ENCODE data around the gene LUC7L.

The LUC7L gene

DNA sequence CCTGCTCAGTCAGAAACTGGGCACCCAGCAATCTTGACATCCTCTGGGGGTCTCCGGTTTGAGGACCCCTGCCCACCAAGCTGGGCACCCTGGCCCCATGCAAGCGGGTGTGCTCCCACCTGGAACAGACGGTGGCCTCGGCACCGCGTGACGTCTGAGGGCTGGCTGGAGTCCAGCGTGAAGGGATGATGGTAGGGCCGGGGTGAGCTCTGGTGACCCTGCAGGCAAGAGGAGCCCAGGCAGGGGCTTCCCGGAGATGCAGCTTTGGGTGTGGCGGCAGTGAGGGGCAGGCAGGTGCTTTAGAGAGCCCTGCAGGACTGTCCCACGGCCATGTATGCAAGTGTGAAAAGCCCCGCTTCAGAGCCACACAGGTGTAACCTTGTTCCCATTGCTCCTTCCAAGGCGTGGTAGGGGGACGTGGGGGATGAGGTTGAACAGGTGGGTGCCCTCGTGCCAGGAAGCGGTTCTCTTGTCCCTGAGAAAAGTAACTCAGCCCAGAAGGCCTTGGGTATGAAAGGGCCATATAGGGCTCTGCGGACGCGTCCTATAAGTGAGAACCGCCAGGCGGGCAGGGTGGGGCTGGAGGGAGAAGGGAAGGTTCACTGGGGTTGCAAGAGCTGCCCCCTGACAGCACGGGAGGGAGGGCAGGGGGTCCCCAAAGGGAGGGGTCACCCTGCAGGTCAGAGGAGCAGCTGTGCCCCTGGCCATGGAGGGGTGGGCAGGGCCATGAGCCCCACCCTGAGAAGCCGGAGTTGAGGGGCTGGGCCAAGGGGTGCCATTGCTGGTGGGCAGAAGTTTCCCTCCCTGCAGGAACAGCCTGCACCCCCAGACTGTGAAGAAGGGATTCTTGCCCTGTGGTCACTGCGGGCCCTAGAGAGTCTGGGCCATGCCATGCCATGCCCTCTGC, 37.3 kb upstream of the LUC7L start:
- TF ChIP-seq, protein P1, sequence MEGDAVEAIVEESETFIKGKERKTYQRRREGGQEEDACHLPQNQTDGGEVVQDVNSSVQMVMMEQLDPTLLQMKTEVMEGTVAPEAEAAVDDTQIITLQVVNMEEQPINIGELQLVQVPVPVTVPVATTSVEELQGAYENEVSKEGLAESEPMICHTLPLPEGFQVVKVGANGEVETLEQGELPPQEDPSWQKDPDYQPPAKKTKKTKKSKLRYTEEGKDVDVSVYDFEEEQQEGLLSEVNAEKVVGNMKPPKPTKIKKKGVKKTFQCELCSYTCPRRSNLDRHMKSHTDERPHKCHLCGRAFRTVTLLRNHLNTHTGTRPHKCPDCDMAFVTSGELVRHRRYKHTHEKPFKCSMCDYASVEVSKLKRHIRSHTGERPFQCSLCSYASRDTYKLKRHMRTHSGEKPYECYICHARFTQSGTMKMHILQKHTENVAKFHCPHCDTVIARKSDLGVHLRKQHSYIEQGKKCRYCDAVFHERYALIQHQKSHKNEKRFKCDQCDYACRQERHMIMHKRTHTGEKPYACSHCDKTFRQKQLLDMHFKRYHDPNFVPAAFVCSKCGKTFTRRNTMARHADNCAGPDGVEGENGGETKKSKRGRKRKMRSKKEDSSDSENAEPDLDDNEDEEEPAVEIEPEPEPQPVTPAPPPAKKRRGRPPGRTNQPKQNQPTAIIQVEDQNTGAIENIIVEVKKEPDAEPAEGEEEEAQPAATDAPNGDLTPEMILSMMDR (conservative IDR thresholded peaks at IDR 0.05; ENCODE audit: low read depth, low read length), result no peak
- DNase-seq (ENCODE audit: low read depth), result no peak
- no peak overlapping the region for H3K4me3 ChIP-seq (ENCODE audit: low read depth, low read length)

DNA sequence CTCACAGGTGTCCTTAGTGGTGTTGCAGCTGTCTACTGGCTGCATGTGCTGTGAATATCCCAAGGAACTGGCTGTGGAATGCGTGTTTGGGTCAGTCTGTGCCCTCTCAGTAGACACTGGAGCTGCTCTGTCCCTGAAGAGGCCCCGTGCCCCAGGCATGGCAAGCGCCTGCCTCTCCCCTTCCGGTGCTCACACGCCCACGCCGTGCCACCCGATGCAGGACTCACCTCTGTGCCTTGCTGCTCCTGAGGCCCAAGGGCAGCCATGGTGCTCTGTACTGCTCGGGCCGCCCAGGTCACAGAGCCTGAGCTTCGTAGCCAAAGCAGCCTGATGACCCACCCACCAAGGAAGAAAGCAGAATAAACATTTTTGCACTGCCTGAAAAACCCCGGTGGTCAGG, 36.5 kb upstream of the LUC7L start:
- no peak overlapping the region for H3K4me3 ChIP-seq (ENCODE audit: low read depth, low read length)
- no peak for DNase-seq (ENCODE audit: low read depth)
- TF ChIP-seq, protein P1 (conservative IDR thresholded peaks at IDR 0.05; ENCODE audit: low read depth, low read length), result no peak

- TF ChIP-seq, protein P1 (conservative IDR thresholded peaks at IDR 0.05; ENCODE audit: low read depth, low read length), result no peak
- no peak for DNase-seq (ENCODE audit: low read depth)
- no peak overlapping the region for H3K4me3 ChIP-seq (ENCODE audit: low read depth, low read length)
Observed at GRCh38 chr16:265002-265529, 35.8 kb upstream of the LUC7L start.

DNA sequence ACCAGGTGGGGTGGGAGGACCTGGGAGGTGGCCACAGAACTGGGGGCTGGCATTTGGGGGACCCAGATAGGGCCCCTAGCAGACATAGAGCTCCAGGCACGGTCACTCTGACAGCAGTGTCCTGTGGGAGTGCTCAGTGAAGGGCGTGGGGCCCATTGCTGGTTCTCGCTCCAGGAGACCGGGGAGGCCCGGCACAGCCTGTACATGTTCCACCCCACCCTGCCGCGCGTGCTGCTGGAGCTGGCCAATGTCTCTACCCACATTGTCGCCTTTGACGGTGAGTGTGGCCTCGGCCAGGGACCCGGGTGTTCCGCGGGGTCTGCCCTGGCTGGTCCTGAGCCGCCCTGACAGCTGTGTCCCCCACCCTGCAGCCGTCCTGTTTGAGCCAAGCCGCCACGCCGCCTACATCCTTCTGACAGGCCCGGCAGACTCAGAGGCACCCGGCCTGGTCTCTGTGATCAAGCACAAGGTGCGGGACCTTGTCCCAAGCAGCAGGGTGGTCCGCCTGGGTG, 35.2 kb upstream of the LUC7L start:
- H3K4me3 ChIP-seq (ENCODE audit: low read depth, low read length), result no peak overlapping the region
- TF ChIP-seq, protein P1 (conservative IDR thresholded peaks at IDR 0.05; ENCODE audit: low read depth, low read length), result no peak
- no peak for DNase-seq (ENCODE audit: low read depth)

- TF ChIP-seq, protein P1 (conservative IDR thresholded peaks at IDR 0.05; ENCODE audit: low read depth, low read length), result no peak
- no peak for DNase-seq (ENCODE audit: low read depth)
- H3K4me3 ChIP-seq (ENCODE audit: low read depth, low read length), result no peak overlapping the region
Observed at GRCh38 chr16:263944-264343, 34.7 kb upstream of the LUC7L start.

DNA sequence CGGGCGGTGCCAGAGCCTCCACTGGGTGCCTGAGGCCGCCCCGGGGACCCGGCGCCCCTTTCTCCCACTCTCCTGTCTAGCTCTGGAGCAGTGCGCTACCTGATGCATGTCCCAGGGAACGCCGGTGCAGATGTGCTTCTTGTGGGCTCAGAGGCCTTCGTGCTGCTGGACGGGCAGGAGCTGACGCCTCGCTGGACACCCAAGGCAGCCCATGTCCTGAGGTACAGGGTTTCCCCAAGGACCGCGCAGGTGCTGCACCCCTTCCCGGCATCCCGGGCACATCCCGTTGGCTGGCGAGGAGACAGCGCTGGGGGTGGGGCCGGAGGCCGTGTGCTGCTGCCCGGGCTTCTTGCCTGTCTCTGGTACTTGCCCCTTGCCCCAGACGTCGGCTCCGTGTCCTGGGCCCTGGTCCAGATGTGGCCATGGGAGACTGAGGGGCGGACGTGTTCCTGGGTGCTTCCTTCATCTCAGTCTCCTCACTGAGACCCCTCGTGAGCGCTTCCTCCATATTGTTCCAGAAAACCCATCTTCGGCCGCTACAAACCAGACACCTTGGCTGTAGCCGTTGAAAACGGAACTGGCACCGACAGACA, 34.0 kb upstream of the LUC7L start:
- H3K4me3 ChIP-seq (ENCODE audit: low read depth, low read length), result no peak overlapping the region
- no peak for DNase-seq (ENCODE audit: low read depth)
- TF ChIP-seq, protein P1 (conservative IDR thresholded peaks at IDR 0.05; ENCODE audit: low read depth, low read length), result no peak
